Activated CD4-positive, alpha-beta T cell treated with anti-CD3 and anti-CD28 coated beads, Interleukin-2, amount 50 U/mL, for 4 hours (primary cell): ENCODE data around the gene HOXA11.

Experiments
- DNase-seq, 2 experiments: peaks; one replicate each; pipeline ENCODE4 v3.0.0-alpha.2; 2020

Gene HOXA11

GRCh38 chr7:27192546-27193334 lies 7.7 kb upstream of the HOXA11 start:
- DNase-seq, result no peak

DNA sequence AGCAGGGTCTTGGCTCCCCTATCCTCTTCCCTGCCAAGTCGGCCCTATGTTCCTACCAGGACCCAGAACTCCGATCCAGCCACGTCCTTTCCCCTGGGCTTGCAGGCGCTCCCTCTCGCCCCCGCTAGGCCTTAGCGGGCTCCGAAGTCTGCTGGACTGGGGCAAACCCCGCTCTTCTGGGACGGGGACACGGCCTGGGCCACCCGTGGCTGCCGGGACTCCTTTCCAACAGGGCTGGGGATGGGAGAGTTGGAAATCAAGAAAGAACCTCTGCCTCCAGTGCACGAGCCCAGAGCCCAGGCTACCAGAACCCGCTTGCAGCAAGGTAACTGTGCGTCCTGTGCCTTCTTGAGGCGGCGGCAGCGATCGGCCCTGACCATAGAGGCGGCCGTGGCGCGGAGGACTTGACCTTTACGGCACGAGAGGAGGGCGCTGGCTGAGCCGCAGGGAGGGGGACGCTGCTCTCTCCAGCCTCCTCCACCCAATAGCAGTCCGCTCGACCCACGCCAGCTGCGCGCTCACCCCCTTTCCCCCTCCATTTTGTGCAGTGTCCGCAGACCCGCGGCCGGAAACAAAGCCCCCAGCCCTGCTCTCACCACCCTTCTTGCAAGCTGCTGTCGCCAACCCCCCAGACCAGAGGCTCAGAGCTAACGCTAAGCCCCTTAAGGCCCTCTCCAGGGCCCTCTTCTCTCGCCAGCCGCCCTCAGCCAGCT lies 7.0 kb upstream of the HOXA11 start:
- no peak for DNase-seq

GRCh38 chr7:27191161-27191731 lies 6.2 kb upstream of the HOXA11 start:
- no peak for DNase-seq

DNA sequence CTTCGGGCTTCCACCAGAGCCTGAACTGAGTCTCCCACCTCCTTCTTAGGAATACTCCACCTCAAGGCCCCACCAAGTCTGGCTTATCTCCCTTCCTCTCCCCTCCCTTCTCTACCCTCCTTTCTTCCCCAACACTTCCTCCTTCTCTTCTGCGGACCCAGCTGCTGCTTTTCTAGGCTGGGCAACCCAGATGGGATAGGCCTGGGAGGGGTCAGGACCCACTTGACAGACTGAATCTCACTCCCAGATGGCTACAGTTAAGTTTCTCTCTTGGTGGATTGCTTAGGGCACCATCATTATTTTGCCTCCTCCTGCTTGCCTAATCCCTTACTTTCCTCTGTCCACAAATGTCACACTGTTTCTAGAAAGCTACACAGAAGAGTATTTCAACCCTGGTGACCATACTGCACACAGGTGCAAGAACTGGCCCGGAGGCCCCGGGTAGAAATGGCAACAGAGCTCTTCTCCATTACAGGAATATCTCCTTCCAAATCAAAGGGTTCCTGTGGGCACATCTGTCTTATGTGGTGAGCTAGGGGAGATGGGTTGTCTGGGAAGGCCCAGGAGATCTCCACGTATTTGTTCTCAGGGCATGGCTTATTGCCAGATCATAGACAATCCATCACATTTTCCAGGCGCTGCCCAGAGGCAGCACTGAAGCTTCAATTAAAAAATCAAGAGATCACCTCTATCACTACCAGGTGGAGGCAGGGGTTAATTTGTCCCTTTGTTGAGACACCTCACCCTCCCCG lies 5.1 kb upstream of the HOXA11 start:
- DNase-seq, result no peak

DNA sequence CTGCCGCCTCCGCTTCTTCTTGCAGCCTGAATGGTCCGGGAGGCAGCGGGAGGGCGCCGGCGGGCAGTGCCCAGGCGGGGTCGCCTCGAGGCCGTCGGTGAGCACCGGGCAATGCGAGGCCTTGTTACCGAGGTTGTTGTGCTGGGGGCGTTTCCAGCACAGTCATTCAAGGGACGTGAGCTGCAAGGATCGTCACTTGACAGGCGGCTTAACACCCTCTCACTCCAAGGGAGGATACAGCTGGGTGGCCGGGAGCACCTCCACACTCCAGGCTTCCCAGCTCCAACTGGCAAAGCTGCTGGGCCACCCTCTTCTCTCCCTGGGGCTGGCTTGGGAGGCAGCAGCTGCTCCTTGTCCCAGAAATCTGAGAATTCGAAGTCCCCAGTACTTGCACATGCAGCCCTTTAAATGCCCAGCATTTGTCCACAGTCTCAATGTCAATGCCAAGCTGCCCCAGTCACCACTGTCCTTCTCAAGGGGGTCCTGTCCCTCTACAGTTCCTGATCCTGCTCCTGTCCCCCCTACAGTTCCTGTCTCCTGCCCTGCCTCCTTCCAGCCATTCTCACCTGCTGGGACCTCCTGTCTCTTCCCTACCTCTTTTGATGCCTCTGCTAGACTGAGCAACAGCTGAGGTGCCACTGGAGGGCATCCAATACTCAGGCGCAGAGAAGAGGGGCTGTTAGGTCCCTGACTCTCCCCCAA lies 4.4 kb upstream of the HOXA11 start:
- DNase-seq, result no peak

DNA sequence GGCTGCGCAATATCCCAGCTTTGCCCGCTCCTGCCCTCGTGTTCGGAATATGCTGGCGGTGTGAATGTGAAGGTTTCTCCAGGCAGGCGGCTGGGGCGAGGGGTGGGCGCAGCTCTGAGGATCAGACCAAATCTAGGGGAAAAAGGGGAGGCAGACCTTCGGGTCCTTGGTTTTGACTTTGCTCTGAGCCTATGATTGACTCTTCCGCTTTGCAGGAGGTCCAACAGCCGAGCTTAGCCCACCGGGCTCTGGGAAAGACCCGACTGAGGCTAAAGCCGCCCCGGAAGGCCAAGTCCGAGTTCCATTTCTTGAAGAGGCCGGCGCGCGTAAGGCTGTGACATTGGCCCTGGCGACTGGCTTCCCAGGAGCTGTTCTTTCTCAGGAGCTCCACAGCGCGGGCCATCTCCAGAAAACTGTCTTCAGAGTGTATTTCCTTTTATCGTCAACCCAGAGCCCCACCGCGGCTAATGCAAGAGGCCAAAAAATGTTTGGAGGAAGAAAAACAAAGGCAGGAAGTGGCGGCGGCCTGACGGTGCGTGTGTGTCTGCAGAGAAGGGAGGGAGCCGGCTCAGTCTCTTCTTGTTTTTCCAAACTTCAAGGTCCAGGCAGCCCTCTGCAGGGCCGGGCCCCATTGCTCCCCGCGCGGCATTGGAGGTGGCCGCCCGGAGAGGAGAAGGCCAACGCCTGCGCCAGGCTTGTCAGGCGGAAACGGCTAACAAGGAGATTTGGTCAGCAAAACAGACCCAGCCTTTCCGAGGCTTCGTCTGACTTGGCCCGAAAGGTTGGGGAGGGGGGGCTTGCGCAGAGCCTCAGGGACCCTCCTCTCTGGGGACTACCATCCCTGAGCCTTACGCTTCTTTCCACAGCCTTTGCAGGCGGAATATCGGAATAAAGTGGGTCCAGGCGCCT lies 3.6 kb upstream of the HOXA11 start:
- no peak for DNase-seq

- DNase-seq, result no peak
Observed at GRCh38 chr7:27187475-27188385, 2.7 kb upstream of the HOXA11 start.

DNA sequence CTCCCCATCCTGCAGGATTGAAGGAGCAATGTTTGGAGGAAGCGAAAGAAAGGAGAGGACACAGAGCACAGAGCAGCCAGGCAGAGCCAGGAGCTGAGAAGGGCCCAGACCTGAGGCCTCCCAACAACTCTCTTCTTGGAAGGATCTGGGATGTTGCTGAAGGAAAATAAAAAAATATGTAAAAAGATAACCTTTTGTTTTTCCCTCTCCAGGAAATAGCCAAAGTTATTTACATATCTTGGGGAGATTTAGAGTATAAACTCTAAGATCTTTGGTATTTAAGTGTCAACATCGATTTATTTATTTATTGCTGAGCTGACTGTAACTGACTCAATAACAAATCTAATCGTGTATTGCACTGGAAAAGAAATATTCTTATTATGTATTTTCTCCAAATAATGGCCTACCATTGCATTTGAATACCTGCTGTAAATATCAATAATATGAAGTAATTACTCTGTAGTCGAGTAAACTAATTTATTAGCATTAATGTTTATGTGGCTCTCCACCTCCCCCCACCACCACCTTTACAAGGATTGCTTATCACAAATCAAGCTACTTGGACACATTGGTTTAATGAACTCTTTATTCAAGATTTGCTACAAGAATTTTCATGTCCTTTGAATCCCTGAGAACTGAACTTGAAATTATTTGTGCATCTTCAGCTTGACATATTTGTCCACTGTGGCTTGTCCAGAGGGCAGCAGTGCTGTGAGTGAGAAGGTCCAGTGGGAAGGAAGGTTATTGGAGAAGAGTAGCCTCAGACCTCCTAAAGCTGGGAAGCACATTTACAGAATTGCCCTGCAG lies 1.8 kb upstream of the HOXA11 start:
- DNase-seq, result no peak

DNA sequence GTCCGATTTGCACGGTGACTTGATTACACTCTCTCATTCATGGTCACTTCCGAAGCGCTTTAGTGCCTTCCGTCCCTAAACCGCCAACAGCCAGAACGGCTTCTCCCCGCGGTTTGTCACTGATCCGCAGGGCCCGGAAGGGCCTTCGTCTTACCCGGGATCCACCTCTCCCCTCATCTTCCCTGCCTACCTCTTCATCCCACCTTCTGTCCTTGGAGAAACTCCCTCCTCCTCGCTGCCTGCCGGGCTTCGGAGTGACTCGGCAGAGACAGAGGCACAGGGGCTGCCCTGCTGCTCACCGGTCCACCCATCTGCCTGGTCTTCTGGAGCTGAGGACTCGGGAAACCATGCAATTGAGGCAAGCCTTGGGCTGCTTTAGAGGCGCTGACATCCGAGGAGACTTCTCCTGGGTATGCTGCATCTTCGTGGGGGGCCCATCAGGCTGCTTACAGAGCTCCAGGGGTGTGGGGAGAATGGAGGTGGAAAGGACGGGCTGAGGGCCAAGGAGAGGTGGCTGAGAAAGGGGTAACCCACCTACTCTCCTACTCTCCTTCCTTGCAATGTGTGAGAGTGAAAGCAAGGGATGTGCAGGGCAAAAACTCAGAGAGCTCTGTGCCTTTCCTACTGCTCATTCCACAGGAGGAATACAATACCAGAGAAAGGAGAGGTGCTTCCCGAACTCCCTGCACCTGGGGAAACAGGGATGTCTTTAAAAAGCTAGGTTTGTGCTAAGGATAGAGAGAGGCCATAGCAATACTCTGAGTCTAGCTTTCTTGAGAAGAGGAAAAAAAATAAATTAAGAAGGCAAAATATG lies 1.0 kb upstream of the HOXA11 start:
- no peak for DNase-seq

DNA sequence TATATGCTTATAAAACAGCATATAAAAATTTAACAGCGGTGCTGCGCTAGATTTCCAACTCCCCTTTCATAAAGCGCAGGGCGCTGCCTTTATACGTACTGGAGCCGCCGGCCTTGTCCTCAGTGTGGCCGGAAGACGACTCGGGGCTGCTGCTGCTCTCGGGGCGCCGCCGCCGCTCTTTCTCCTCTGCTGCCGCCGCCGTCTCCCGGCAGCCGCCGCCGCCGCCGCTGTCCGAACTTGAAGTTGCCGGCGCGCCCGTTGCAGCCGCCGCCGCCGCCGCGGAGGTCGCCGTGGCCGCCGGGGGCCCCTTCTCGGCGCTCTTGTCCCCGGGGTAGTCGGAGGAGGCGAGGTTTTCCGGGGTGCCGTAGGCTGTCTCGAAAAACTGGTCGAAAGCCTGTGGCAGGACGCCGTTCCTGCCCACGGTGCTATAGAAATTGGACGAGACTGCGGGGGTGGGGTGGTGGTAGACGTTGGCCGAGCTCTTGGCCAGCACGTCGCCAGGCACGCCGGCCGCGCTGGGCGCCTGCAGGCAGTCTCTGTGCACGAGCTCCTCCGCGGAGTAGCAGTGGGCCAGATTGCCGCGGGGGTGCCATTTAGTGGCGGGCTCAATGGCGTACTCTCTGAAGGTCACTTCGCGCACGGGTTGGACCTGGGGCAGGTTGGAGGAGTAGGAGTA lies 557 bp downstream of the HOXA11 start:
- DNase-seq, result no peak

DNA sequence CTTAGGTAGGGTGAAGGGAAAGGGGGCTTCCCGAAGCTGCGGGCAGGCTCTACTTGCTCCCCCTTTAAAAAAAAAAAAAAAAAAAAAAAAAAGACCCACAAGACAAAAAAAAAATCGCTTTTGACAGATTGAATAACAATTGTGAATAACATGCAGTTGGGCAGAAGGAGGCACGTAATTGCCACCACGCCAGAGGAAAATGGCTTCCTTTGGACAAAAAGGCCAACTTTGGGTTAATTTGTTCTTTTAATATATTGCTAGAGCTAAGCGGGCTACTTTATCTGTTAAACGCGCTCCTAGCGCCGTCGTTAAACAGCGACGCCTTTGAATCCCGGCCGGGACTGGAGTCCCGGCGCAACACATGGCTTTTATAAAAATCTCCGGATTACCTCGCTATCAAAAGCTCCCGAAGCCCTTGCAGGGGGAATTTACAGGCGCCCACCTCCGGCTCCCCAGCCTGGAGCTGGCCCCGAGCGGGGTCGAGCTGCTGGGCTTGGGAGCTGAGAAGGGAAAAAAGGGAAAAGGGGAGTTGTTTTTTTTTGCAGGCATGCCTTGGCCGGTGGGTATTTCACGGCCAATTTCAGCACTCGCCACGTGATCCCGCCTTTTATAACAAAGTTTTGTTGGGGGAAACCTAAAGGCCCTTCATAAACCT lies 1.2 kb downstream of the HOXA11 start:
- no peak for DNase-seq

DNA sequence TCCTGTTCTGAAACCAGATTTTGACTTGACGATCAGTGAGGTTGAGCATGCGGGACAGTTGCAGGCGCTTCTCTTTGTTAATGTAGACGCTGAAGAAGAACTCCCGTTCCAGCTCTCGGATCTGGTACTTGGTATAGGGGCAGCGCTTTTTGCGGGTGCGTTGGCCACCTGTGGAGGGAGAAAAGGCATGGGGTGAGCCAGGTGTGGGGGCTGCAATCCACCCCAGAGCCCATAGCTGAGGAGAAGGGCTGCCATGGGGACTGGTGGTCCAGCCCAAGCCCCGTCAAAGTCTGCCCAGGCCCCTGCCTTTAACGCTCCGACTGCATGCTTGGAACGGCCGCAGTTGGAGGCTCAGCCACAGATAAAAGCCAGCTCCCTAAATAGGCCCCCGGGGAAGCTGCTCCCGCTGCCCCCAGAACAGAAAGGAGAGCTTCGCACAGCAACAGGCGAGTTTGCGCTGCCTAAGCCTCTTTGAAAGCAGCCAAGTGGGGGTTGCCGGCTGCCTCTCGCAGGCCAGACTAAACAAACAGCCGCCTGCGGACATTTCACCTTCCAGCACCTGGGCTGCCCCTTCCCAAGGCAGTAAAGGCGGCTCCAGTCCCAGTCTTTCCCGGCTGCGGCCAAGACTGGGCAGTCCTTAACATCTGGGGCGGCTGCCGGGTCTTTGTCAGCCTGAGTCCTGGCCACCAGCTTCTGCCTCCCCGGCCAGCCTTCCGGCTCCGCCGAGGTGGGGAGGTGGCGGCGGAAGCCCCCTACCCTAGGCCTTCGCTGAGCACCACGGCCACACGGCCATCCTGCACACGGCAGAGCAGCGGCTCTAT lies 2.0 kb downstream of the HOXA11 start:
- no peak for DNase-seq

- DNase-seq, result no peak
Observed at GRCh38 chr7:27182285-27182841, 2.7 kb downstream of the HOXA11 start.

DNA sequence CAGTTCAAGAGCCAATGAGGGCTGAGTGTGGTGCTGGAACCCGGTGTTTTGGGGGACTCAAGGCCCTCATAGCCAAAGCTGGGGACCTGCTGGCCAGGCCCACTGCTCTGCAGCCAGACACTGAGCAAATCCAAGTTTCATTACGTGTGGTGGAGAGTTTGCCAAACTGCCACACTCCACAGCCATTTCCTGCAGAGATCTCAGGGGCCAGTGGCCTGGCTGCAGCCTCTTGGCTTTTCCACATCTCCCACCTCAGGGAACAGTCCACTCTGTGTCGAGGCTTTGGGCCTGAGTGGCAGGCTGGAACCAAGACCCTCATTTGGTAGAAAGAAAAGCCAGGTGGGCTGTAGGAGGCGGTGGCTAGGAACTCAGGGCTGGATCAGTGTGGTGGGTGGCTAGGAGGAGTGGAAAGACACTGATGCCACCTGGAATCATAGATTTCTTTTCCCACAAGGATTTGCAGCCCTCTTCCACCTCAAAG lies 3.2 kb downstream of the HOXA11 start:
- DNase-seq, result no peak

GRCh38 chr7:27180431-27181420 lies 4.3 kb downstream of the HOXA11 start:
- no peak for DNase-seq
